ENCODE measurements around the gene MEPCE.
"Not testable (repeated sequence)": the region's sequence is repeated elsewhere in the genome, so short reads cannot be mapped to it uniquely, and the experiment has no call there.

Gene MEPCE

DNA sequence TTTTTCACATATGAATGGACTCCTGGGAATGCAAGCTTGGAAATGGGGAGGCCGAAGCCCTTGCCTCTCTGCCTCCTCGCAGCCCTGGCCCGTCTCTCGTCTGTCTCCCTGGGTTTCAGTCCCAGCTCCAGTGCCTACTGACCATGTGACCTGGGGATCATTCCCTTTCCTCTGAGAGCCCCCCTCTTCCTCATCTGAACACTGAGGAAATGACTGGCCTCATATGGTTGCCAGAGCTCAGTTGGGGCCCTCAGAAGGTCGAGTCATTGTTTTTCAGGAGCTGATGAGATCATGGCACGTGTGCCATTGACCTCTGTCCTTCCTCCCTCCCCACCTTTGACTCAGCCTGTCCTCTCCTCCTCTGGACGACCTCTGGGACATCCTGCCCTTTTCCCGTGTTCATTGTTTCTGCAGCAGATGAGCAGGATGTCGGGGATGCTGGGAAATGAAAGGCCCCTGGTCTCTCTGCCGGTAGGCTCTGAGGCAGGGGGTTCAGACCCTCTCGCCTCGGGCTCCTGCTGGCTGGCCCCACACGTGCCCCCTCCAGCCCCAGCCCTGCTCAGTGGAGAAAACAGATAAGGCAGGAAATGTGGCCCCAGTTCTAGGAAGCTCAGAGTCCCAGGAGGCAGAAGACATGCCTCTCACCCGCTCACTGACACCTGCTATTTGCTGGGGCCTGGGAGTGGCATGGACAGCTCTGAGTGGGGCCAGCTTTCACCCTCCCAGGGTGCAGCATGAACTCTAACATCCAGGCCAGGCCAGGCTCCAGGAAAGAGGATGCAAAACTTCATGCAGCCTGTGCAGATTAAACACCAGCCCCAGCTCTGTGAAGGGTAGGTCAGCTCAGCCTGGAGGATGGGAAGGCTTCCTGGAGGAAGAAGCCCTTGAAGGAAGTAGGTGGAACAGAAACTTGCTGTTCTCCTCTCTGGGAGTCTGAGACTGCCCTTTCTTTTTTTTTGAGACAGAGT is 15.0 kb downstream of the MEPCE start:
- peak overlapping the region; percentile 52 for H3K23ac ChIP-seq (ENCODE audit: low read depth, low read length, poor library complexity)
- no peak overlapping the region for H3K9ac ChIP-seq (ENCODE audit: low read depth, low read length, poor library complexity)
- H3K27ac ChIP-seq (replicated peaks; ENCODE audit: low read length) = no peak overlapping the region
- H2BK120ac ChIP-seq (ENCODE audit: low read depth, low read length) = no peak overlapping the region
- H2BK12ac ChIP-seq (ENCODE audit: low read length) = peak overlapping the region; percentile 78
- no peaks in the 10 kb centered on the region for H3K36me3 ChIP-seq (replicated peaks in 1 of 2; ENCODE audit: control insufficient read depth in 2 of 2, insufficient read depth in 2 of 2, low read length in 2 of 2)
- peak overlapping the region; percentile 87 for H3K18ac ChIP-seq (ENCODE audit: low read length)
- peak overlapping the region; percentile 1 for H2BK15ac ChIP-seq (ENCODE audit: low read length)
- H3K4me2 ChIP-seq (ENCODE audit: insufficient read depth, low read length, poor library complexity, severe bottlenecking) = no peak overlapping the region
- H2AK5ac ChIP-seq (ENCODE audit: low read depth, low read length) = peak overlapping the region; percentile 32
- no peak for DNase-seq (ENCODE audit: low spot score)
- H4K91ac ChIP-seq (ENCODE audit: low read depth, low read length, poor library complexity) = peak overlapping the region; percentile 12
- H3K14ac ChIP-seq (ENCODE audit: low read length) = no peak overlapping the region
- no peaks in the 10 kb centered on the region for H3K9me3 ChIP-seq (replicated peaks in 1 of 2; ENCODE audit: control insufficient read depth in 2 of 2, insufficient read depth in 1 of 2, low read depth in 1 of 2, low read length in 2 of 2)
- no peak overlapping the region for H2BK5ac ChIP-seq (ENCODE audit: low read length)
- no peaks in the 10 kb centered on the region for H3K27me3 ChIP-seq (ENCODE audit: control insufficient read depth in 3 of 3, insufficient read depth in 3 of 3, low read depth in 1 of 3, low read length in 3 of 3)
- peak overlapping the region in 1 of 2 donors; percentile 4 for H3K4me3 ChIP-seq (ENCODE audit: low read length in 2 of 2)
- peak overlapping the region; percentile 92 for H2AFZ ChIP-seq (ENCODE audit: low read length)
- H4K8ac ChIP-seq (ENCODE audit: low read depth, low read length) = no peak overlapping the region
- H3K4me1 ChIP-seq (ENCODE audit: control insufficient read depth in 2 of 2, insufficient read depth in 1 of 2, low read depth in 1 of 2, low read length in 2 of 2) = peaks cover 5 to 18% of the 10 kb centered on the region in 2 donors
- no peak overlapping the region for H3K4ac ChIP-seq (ENCODE audit: low read length)
- no CpG with 5 or more reads among the region's 14 CpGs for WGBS, 2 donors (ENCODE audit: extremely low coverage in 2 of 2, insufficient read length in 2 of 2, insufficient replicate concordance in 1 of 2)
- H3K79me1 ChIP-seq (ENCODE audit: low read depth, low read length) = no peaks in the 10 kb centered on the region

GRCh38 chr7:100446040-100446439 is 16.4 kb downstream of the MEPCE start:
- Histone ChIP-seq H3K4ac (ENCODE audit: low read length) (no peak overlapping the region), H2BK12ac (ENCODE audit: low read length) (no peak overlapping the region), H3K4me3 (ENCODE audit: low read length in 2 of 2) (no peak overlapping the region), H4K8ac (ENCODE audit: low read depth, low read length) (no peak overlapping the region), H2BK120ac (ENCODE audit: low read depth, low read length) (no peak overlapping the region), H3K4me2 (ENCODE audit: insufficient read depth, low read length, poor library complexity, severe bottlenecking) (no peak overlapping the region), H3K27me3 (ENCODE audit: control insufficient read depth in 3 of 3, insufficient read depth in 3 of 3, low read depth in 1 of 3, low read length in 3 of 3) (no peaks in the 10 kb centered on the region), H4K91ac (ENCODE audit: low read depth, low read length, poor library complexity) (no peak overlapping the region), H2BK5ac (ENCODE audit: low read length) (no peak overlapping the region), H3K14ac (ENCODE audit: low read length) (no peak overlapping the region), H3K9ac (ENCODE audit: low read depth, low read length, poor library complexity) (no peak overlapping the region), H3K36me3 (replicated peaks in 1 of 2; ENCODE audit: control insufficient read depth in 2 of 2, insufficient read depth in 2 of 2, low read length in 2 of 2) (no peaks in the 10 kb centered on the region), H3K79me1 (ENCODE audit: low read depth, low read length) (no peaks in the 10 kb centered on the region), H2AK5ac (ENCODE audit: low read depth, low read length) (peak overlapping the region; percentile 84), H2BK15ac (ENCODE audit: low read length) (no peak overlapping the region), H2AFZ (ENCODE audit: low read length) (peak overlapping the region; percentile 82), H3K4me1 (ENCODE audit: control insufficient read depth in 2 of 2, insufficient read depth in 1 of 2, low read depth in 1 of 2, low read length in 2 of 2) (peaks cover 8 to 18% of the 10 kb centered on the region in 2 donors), H3K9me3 (replicated peaks in 1 of 2; ENCODE audit: control insufficient read depth in 2 of 2, insufficient read depth in 1 of 2, low read depth in 1 of 2, low read length in 2 of 2) (no peaks in the 10 kb centered on the region), H3K23ac (ENCODE audit: low read depth, low read length, poor library complexity) (no peak overlapping the region), H3K27ac (replicated peaks; ENCODE audit: low read length) (no peak overlapping the region), H3K18ac (ENCODE audit: low read length) (no peak overlapping the region)
- WGBS, 2 donors (ENCODE audit: extremely low coverage in 2 of 2, insufficient read length in 2 of 2, insufficient replicate concordance in 1 of 2) = no CpG with 5 or more reads among the region's 2 CpGs
- no peak for DNase-seq (ENCODE audit: low spot score)

- H3K4me1 ChIP-seq (ENCODE audit: control insufficient read depth in 2 of 2, insufficient read depth in 1 of 2, low read depth in 1 of 2, low read length in 2 of 2) = peaks cover 8 to 18% of the 10 kb centered on the region in 2 donors
- H4K91ac ChIP-seq (ENCODE audit: low read depth, low read length, poor library complexity); H2BK5ac ChIP-seq (ENCODE audit: low read length); H3K79me1 ChIP-seq (ENCODE audit: low read depth, low read length); H3K18ac ChIP-seq (ENCODE audit: low read length); H3K4me3 ChIP-seq (ENCODE audit: low read length in 2 of 2); H2BK12ac ChIP-seq (ENCODE audit: low read length); H3K27ac ChIP-seq (replicated peaks; ENCODE audit: low read length); DNase-seq (ENCODE audit: low spot score); H3K23ac ChIP-seq (ENCODE audit: low read depth, low read length, poor library complexity); H4K8ac ChIP-seq (ENCODE audit: low read depth, low read length); H2BK15ac ChIP-seq (ENCODE audit: low read length); H3K4me2 ChIP-seq (ENCODE audit: insufficient read depth, low read length, poor library complexity, severe bottlenecking); H2AK5ac ChIP-seq (ENCODE audit: low read depth, low read length); H3K9ac ChIP-seq (ENCODE audit: low read depth, low read length, poor library complexity); H3K27me3 ChIP-seq (ENCODE audit: control insufficient read depth in 3 of 3, insufficient read depth in 3 of 3, low read depth in 1 of 3, low read length in 3 of 3); H3K4ac ChIP-seq (ENCODE audit: low read length); H2AFZ ChIP-seq (ENCODE audit: low read length); H3K9me3 ChIP-seq (replicated peaks in 1 of 2; ENCODE audit: control insufficient read depth in 2 of 2, insufficient read depth in 1 of 2, low read depth in 1 of 2, low read length in 2 of 2); H3K14ac ChIP-seq (ENCODE audit: low read length); H3K36me3 ChIP-seq (replicated peaks in 1 of 2; ENCODE audit: control insufficient read depth in 2 of 2, insufficient read depth in 2 of 2, low read length in 2 of 2); H2BK120ac ChIP-seq (ENCODE audit: low read depth, low read length): not testable (repeated sequence)
- no CpG with 5 or more reads among the region's 8 CpGs for WGBS, 2 donors (ENCODE audit: extremely low coverage in 2 of 2, insufficient read length in 2 of 2, insufficient replicate concordance in 1 of 2)
Measured at GRCh38 chr7:100447363-100447762, 17.7 kb downstream of the MEPCE start.

DNA sequence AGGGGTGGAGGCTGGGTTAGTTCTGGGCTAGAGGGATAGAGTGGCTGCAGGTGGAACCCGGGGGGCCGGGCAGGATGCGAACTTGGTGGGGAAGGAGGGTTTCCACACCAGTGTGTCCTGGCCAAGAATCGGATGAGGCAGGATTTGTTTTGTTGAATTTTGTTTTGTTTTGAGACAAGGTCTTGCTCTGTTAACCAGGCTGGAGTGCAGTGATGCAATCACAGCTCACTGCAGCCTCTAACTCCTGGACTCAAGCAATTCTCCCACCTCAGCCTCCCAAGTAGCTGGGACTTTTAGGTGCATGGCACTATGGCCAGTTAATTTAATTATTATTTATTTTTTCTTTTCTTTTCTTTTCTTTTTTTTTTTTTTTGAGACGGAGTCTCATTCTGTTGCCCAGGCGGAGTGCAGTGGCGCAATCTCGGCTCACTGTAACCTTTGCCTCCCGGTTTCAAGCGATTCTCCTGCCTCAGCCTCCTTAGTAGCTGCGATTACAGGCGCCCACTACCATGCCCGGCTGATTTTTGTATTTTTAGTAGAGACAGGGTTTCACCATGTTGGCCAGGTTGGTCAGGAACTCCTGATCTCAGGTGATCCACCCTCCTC is 19.7 kb downstream of the MEPCE start:
- H3K18ac ChIP-seq (ENCODE audit: low read length) = no peak overlapping the region
- no peak overlapping the region for H3K23ac ChIP-seq (ENCODE audit: low read depth, low read length, poor library complexity)
- H3K27me3 ChIP-seq (ENCODE audit: control insufficient read depth in 3 of 3, insufficient read depth in 3 of 3, low read depth in 1 of 3, low read length in 3 of 3) = no peaks in the 10 kb centered on the region
- no peak overlapping the region for H3K4me2 ChIP-seq (ENCODE audit: insufficient read depth, low read length, poor library complexity, severe bottlenecking)
- H2BK120ac ChIP-seq (ENCODE audit: low read depth, low read length) = no peak overlapping the region
- H3K4me1 ChIP-seq (ENCODE audit: control insufficient read depth in 2 of 2, insufficient read depth in 1 of 2, low read depth in 1 of 2, low read length in 2 of 2) = peaks cover 7 to 14% of the 10 kb centered on the region in 2 donors
- H3K79me1 ChIP-seq (ENCODE audit: low read depth, low read length) = no peaks in the 10 kb centered on the region
- WGBS, 2 donors (ENCODE audit: extremely low coverage in 2 of 2, insufficient read length in 2 of 2, insufficient replicate concordance in 1 of 2) = no CpG with 5 or more reads among the region's 13 CpGs
- no peak for DNase-seq (ENCODE audit: low spot score)
- no peak overlapping the region for H4K8ac ChIP-seq (ENCODE audit: low read depth, low read length)
- no peak overlapping the region for H3K9ac ChIP-seq (ENCODE audit: low read depth, low read length, poor library complexity)
- no peak overlapping the region for H3K27ac ChIP-seq (replicated peaks; ENCODE audit: low read length)
- H3K4ac ChIP-seq (ENCODE audit: low read length) = no peak overlapping the region
- no peak overlapping the region for H2BK5ac ChIP-seq (ENCODE audit: low read length)
- H3K14ac ChIP-seq (ENCODE audit: low read length) = no peak overlapping the region
- H2BK12ac ChIP-seq (ENCODE audit: low read length) = no peak overlapping the region
- no peak overlapping the region for H2BK15ac ChIP-seq (ENCODE audit: low read length)
- H3K9me3 ChIP-seq (replicated peaks in 1 of 2; ENCODE audit: control insufficient read depth in 2 of 2, insufficient read depth in 1 of 2, low read depth in 1 of 2, low read length in 2 of 2) = no peaks in the 10 kb centered on the region
- H3K36me3 ChIP-seq (replicated peaks in 1 of 2; ENCODE audit: control insufficient read depth in 2 of 2, insufficient read depth in 2 of 2, low read length in 2 of 2) = no peaks in the 10 kb centered on the region
- H3K4me3 ChIP-seq (ENCODE audit: low read length in 2 of 2) = no peak overlapping the region
- H4K91ac ChIP-seq (ENCODE audit: low read depth, low read length, poor library complexity) = no peak overlapping the region
- peak overlapping the region; percentile 68 for H2AFZ ChIP-seq (ENCODE audit: low read length)
- no peak overlapping the region for H2AK5ac ChIP-seq (ENCODE audit: low read depth, low read length)
